Gastroesophageal sphincter (tissue), 3 donors: ENCODE measurements around the gene SMIM38.

ENCODE experiments used
- POLR2A ChIP-seq, 2 donors: fragments of 450-650 bp; IDR thresholded peaks; one replicate each; pipeline ENCODE4 v1.6.1; 2017; ENCODE audit warnings: antibody characterized with exemption in 2 of 2, mild to moderate bottlenecking in 2 of 2, moderate library complexity in 1 of 2
- TF ChIP-seq, protein P1 (sequence below), 4 experiments: fragments of 200-600 bp in 2 of 4; fragments of 450-650 bp in 2 of 4; sonication (generic) in 1 of 4; IDR thresholded peaks; one replicate each; pipeline ENCODE4 v1.5.1; 2017 to 2019; ENCODE audit warnings: antibody characterized with exemption in 4 of 4, mild to moderate bottlenecking in 2 of 4, moderate library complexity in 2 of 4

DNA sequence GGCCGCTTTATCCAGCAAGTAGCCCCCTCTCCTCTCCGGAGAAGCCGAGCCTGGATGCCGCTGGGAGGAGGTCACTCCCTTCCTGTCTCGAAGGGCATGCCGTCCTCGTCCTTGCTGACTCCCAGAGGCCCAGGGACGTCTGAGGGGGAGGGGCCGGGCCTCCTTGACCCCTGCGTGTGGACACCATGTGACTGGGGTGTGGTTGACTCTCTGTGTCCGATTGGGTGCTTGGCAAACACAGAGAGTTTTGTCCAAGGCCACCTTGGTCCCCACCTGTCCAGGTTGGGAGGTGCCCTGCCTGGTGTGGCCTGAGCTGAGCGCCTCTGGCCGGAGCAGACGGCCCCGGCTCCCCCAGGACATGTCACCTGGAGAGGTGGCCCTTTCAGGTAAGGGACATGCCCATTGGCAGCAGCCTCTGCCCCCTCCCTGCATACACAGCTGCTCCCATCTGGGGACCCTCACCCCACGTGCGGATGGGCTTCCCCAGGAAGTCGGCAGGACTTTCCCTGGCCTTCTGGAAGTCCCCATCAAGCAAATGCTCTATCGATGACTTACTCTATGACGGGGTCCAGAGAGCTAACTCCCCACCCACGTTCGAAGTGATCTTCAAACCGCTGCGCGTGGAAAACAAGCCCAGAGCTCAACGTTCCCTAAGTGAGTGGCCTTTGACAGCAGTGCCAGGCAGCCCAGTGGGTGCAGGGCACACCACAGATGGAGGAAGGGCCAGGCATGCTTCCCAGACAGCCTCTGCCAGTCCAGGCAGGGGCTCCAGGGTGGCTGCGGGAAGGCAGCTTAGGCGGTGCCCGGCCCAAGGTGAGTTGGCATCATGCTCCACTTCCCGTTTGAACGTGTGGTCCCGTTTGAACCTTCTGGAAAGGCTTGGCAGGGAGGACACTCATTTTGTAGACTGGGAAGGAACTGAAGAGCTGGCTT, at the start of gene SMIM38:
- TF ChIP-seq POLR2A (IDR thresholded peaks at IDR 0.05): no peak
- TF ChIP-seq, protein P1, sequence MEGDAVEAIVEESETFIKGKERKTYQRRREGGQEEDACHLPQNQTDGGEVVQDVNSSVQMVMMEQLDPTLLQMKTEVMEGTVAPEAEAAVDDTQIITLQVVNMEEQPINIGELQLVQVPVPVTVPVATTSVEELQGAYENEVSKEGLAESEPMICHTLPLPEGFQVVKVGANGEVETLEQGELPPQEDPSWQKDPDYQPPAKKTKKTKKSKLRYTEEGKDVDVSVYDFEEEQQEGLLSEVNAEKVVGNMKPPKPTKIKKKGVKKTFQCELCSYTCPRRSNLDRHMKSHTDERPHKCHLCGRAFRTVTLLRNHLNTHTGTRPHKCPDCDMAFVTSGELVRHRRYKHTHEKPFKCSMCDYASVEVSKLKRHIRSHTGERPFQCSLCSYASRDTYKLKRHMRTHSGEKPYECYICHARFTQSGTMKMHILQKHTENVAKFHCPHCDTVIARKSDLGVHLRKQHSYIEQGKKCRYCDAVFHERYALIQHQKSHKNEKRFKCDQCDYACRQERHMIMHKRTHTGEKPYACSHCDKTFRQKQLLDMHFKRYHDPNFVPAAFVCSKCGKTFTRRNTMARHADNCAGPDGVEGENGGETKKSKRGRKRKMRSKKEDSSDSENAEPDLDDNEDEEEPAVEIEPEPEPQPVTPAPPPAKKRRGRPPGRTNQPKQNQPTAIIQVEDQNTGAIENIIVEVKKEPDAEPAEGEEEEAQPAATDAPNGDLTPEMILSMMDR (IDR thresholded peaks at IDR 0.05): no peak
